22Rv1 (cell line): ENCODE measurements around the gene BCKDK.

Experiments used
- CTCF ChIP-seq: fragments of 450-650 bp; IDR thresholded peaks from 2 replicates; pipeline ENCODE4 v1.5.1; 2017; ENCODE audit warnings: mild to moderate bottlenecking
- ZFX ChIP-seq: fragments of 450-650 bp; IDR thresholded peaks from 2 replicates; pipeline ENCODE4 v1.6.1; 2017; ENCODE audit warnings: antibody characterized with exemption, borderline replicate concordance

GRCh38 chr16:31084584-31085302 is 23.4 kb upstream of the BCKDK start:
- TF ChIP-seq CTCF (no peak), ZFX (no peak)
